GM23338 (cell line): ENCODE results near the gene CD33. TPM values are rescaled to one million over a fixed set of nuclear protein-coding genes. Genes with fewer than 3 reads are reported as not detected.

Experiments used
- ATAC-seq: fragments of 200-7000 bp; cut with Tn5 transposase; 3 replicates; pipeline ENCODE4 v1.9.1; 2020
- DNase-seq: peaks from one replicate; pipeline ENCODE4 v3.0.0-alpha.2; 2015; ENCODE audit warnings: low spot score
- H2AFZ ChIP-seq: fragments of 200-600 bp; sonication (generic); 2 replicates; pipeline ENCODE4 v1.8.0; 2016; ENCODE audit warnings: antibody characterized with exemption, mild to moderate bottlenecking, moderate library complexity
- H3F3A ChIP-seq: fragments of 200-600 bp; sonication (generic); replicated peaks from 2 replicates; pipeline ENCODE4 v1.8.0; 2017; ENCODE audit warnings: antibody characterized with exemption, mixed run types, low read depth
- H3K27ac ChIP-seq: fragments of 200-600 bp; sonication (generic); 2 replicates; pipeline ENCODE4 v1.6.1; 2016; ENCODE audit warnings: low read depth
- H3K27me3 ChIP-seq: fragments of 200-600 bp; sonication (generic); 2 replicates; pipeline ENCODE4 v1.8.0; 2016; ENCODE audit warnings: mild to moderate bottlenecking, mixed run types, moderate library complexity; ENCODE audit not compliant: insufficient read depth
- H3K36me3 ChIP-seq: fragments of 200-600 bp; sonication (generic); 2 replicates; pipeline ENCODE4 v1.8.0; 2016; ENCODE audit warnings: mild to moderate bottlenecking; ENCODE audit not compliant: insufficient read depth
- H3K4me1 ChIP-seq: fragments of 200-600 bp; sonication (generic); 2 replicates; pipeline ENCODE4 v1.8.0; 2016; ENCODE audit warnings: mild to moderate bottlenecking, moderate library complexity; ENCODE audit not compliant: insufficient read depth
- H3K4me2 ChIP-seq: fragments of 200-600 bp; sonication (generic); 2 replicates; pipeline ENCODE4 v1.7.1; 2017; ENCODE audit warnings: mixed run types
- H3K4me3 ChIP-seq: fragments of 200-600 bp; sonication (generic); 2 replicates; pipeline ENCODE4 v1.6.1; 2016; ENCODE audit warnings: mixed run types
- H3K79me2 ChIP-seq: fragments of 200-600 bp; sonication (generic); replicated peaks from 2 replicates; pipeline ENCODE4 v1.8.0; 2017; ENCODE audit warnings: mild to moderate bottlenecking; ENCODE audit not compliant: insufficient read depth
- H3K9me2 ChIP-seq: fragments of 200-600 bp; sonication (generic); 2 replicates; pipeline ENCODE4 v1.8.0; 2017; ENCODE audit not compliant: insufficient read depth
- H4K20me1 ChIP-seq: fragments of 200-600 bp; sonication (generic); replicated peaks from 2 replicates; pipeline ENCODE4 v1.8.0; 2017; ENCODE audit warnings: mild to moderate bottlenecking; ENCODE audit not compliant: insufficient read depth
- H3K27ac Mint-ChIP-seq: 2 replicates; pipeline ENCODE4 v1.8.0; 2020; ENCODE audit warnings: inconsistent platforms, mild to moderate bottlenecking, moderate library complexity, mixed read lengths
- H3K27me3 Mint-ChIP-seq: 3 replicates; pipeline ENCODE4 v1.8.0; 2022; ENCODE audit warnings: low read depth, mild to moderate bottlenecking, moderate library complexity, mixed read lengths, inconsistent platforms; ENCODE audit not compliant: insufficient read depth, poor library complexity
- H3K36me3 Mint-ChIP-seq: 3 replicates; pipeline ENCODE4 v1.8.0; 2021; ENCODE audit warnings: low read depth, mild to moderate bottlenecking, inconsistent platforms, moderate library complexity, mixed read lengths
- H3K4me1 Mint-ChIP-seq: 3 replicates; pipeline ENCODE4 v1.8.0; 2020; ENCODE audit warnings: mild to moderate bottlenecking, inconsistent platforms, mixed read lengths
- H3K4me3 Mint-ChIP-seq: 3 replicates; pipeline ENCODE4 v1.8.0; 2021; ENCODE audit warnings: moderate library complexity, mild to moderate bottlenecking, inconsistent platforms, mixed read lengths
- H3K9me3 Mint-ChIP-seq: 3 replicates; pipeline ENCODE4 v1.8.0; 2020; ENCODE audit warnings: moderate library complexity, mild to moderate bottlenecking, inconsistent platforms, mixed read lengths
- CTCF ChIP-seq, 2 experiments: fragments of 200-600 bp in 1 of 2; sonication (generic) in 1 of 2; conservative IDR thresholded peaks; 2 replicates each; pipeline versions ENCODE4 v1.5.1 to v1.6.1; 2016 to 2017; ENCODE audit warnings: antibody characterized with exemption in 2 of 2, low read depth in 2 of 2, mild to moderate bottlenecking in 2 of 2, moderate library complexity in 1 of 2
- ETS1 ChIP-seq: IDR thresholded peaks from 2 replicates; pipeline ENCODE4 v1.6.1; 2016; ENCODE audit warnings: antibody characterized with exemption
- EZH2 ChIP-seq: fragments of 200-600 bp; sonication (generic); IDR thresholded peaks from one replicate; pipeline ENCODE4 v1.8.0; 2017; ENCODE audit warnings: antibody characterized with exemption, mild to moderate bottlenecking, low read depth; ENCODE audit not compliant: unreplicated experiment
- EZH2phosphoT487 ChIP-seq: fragments of 200-600 bp; sonication (generic); IDR thresholded peaks from one replicate; pipeline ENCODE4 v1.8.1; 2018; ENCODE audit warnings: antibody characterized with exemption; ENCODE audit not compliant: unreplicated experiment
- JUNB ChIP-seq: IDR thresholded peaks from one replicate; pipeline ENCODE4 v1.6.1; 2016; ENCODE audit warnings: antibody characterized with exemption; ENCODE audit not compliant: unreplicated experiment
- NANOG ChIP-seq: IDR thresholded peaks from 2 replicates; pipeline ENCODE4 v1.6.1; 2016; ENCODE audit warnings: antibody characterized with exemption, borderline replicate concordance
- REST ChIP-seq: IDR thresholded peaks from one replicate; pipeline ENCODE4 v1.6.1; 2018; ENCODE audit warnings: antibody characterized with exemption; ENCODE audit not compliant: unreplicated experiment
- STAT1 ChIP-seq: IDR thresholded peaks from one replicate; pipeline ENCODE4 v1.6.1; 2016; ENCODE audit warnings: antibody characterized with exemption; ENCODE audit not compliant: unreplicated experiment
- ZNF114 ChIP-seq: fragments of 250-450 bp; sonication (Bioruptor Pico); IDR thresholded peaks from 2 replicates; pipeline ENCODE4 v1.5.0; 2020; ENCODE audit warnings: mild to moderate bottlenecking, moderate library complexity
- ZNF331 ChIP-seq: fragments of 250-450 bp; sonication (Bioruptor Pico); IDR thresholded peaks from 2 replicates; pipeline ENCODE4 v1.5.0; 2020; ENCODE audit warnings: low read depth, mild to moderate bottlenecking, moderate library complexity
- polyA plus RNA-seq: library from polyadenylated mRNA; unstranded; fragments of >200 nt; fragmentation: Nextera tagmentation; extraction: Ambion mirVana; gene quantifications from 2 replicates; pipeline ENCODE4 v1.2.1, GENCODE V29; 2016
- total RNA-seq: library from RNA; depleted of rRNA; stranded (reverse); fragments of >200 nt; shearing (Covaris generic); gene quantifications from 2 replicates; pipeline ENCODE4 v1.2.3, GENCODE V29; 2014

CD33 gene
- total and polyA plus RNA-seq, 2 experiments from 2014 or later: 0.45 TPM; not detected in 1

- H3K27ac Mint-ChIP-seq: no peak overlapping the region
- no peak for ATAC-seq
- Histone ChIP-seq H3K36me3 (no peaks in the 10 kb centered on the region), H2AFZ (no peak overlapping the region), H3K4me3 (no peak overlapping the region), H3K4me2 (no peak overlapping the region), H4K20me1 (no peaks in the 10 kb centered on the region), H3F3A (no peaks in the 10 kb centered on the region), H3K9me2 (no peaks in the 10 kb centered on the region), H3K27me3 (no peaks in the 10 kb centered on the region), H3K4me1 (no peaks in the 10 kb centered on the region), H3K79me2 (no peaks in the 10 kb centered on the region), H3K27ac (no peak overlapping the region)
- H3K4me3 Mint-ChIP-seq: no peak overlapping the region
- H3K36me3 Mint-ChIP-seq: peaks cover 4% of the 10 kb centered on the region; the same call in 1 of the 3 replicates
- peaks cover 5% of the 10 kb centered on the region for H3K27me3 Mint-ChIP-seq
- H3K4me1 Mint-ChIP-seq: no peaks in the 10 kb centered on the region
- peaks cover 81% of the 10 kb centered on the region for H3K9me3 Mint-ChIP-seq
- TF ChIP-seq ZNF331 (CRISPR knock-in tag): no peak
- no peak for TF ChIP-seq STAT1
- DNase-seq: no peak
Observed at GRCh38 chr19:51227326-51227725, 2.4 kb downstream of the CD33 start.

- H3K4me1 Mint-ChIP-seq: no peaks in the 10 kb centered on the region
- Histone ChIP-seq H3K79me2 (no peaks in the 10 kb centered on the region), H2AFZ (no peak overlapping the region), H3K36me3 (no peaks in the 10 kb centered on the region), H3K27me3 (no peaks in the 10 kb centered on the region), H3F3A (no peaks in the 10 kb centered on the region), H3K27ac (no peak overlapping the region), H3K4me1 (no peaks in the 10 kb centered on the region), H3K4me3 (no peak overlapping the region), H3K4me2 (no peak overlapping the region), H3K9me2 (no peaks in the 10 kb centered on the region), H4K20me1 (no peaks in the 10 kb centered on the region)
- DNase-seq (no peak), ATAC-seq (no peak)
- H3K9me3 Mint-ChIP-seq: peaks cover 80% of the 10 kb centered on the region
- peaks cover 4% of the 10 kb centered on the region; the same call in 1 of the 3 replicates for H3K36me3 Mint-ChIP-seq
- peaks cover 5% of the 10 kb centered on the region for H3K27me3 Mint-ChIP-seq
- no peak overlapping the region for H3K27ac Mint-ChIP-seq
- no peak overlapping the region for H3K4me3 Mint-ChIP-seq
- TF ChIP-seq ZNF331 (CRISPR knock-in tag) (no peak), CTCF (conservative IDR thresholded peaks at IDR 0.05; ENCODE audit: low read depth in 2 of 2) (no peak)
Observed at GRCh38 chr19:51227966-51228365, 3.1 kb downstream of the CD33 start.

GRCh38 chr19:51240866-51241265, 16.0 kb downstream of the CD33 start:
- H3K27me3 Mint-ChIP-seq: peaks cover 8% of the 10 kb centered on the region
- H3F3A ChIP-seq: no peaks in the 10 kb centered on the region
- no peaks in the 10 kb centered on the region for H4K20me1 ChIP-seq
- peaks cover 40% of the 10 kb centered on the region for H3K9me3 Mint-ChIP-seq
- H3K9me2 ChIP-seq: peaks cover 17% of the 10 kb centered on the region; the same call in 1 of the 2 replicates
- peaks cover 7% of the 10 kb centered on the region; the same call in 2 of the 3 replicates for H3K36me3 Mint-ChIP-seq
- H3K27me3 ChIP-seq: no peaks in the 10 kb centered on the region
- H3K4me1 ChIP-seq: no peaks in the 10 kb centered on the region
- no peak overlapping the region for H3K4me2 ChIP-seq
- no peaks in the 10 kb centered on the region for H3K36me3 ChIP-seq
- ATAC-seq (no peak), DNase-seq (no peak)
- no peaks in the 10 kb centered on the region for H3K79me2 ChIP-seq
- H2AFZ ChIP-seq: no peak overlapping the region
- H3K4me1 Mint-ChIP-seq: no peaks in the 10 kb centered on the region
- H3K27ac ChIP-seq: no peak overlapping the region
- no peak overlapping the region for H3K27ac Mint-ChIP-seq
- H3K4me3 ChIP-seq: no peak overlapping the region
- H3K4me3 Mint-ChIP-seq: no peak overlapping the region
- no peak for TF ChIP-seq ZNF331 (CRISPR knock-in tag)
- TF ChIP-seq JUNB: no peak
- TF ChIP-seq EZH2phosphoT487: no peak
- TF ChIP-seq ETS1: no peak
- TF ChIP-seq EZH2: no peak
- no peak for TF ChIP-seq CTCF (conservative IDR thresholded peaks at IDR 0.05; ENCODE audit: low read depth in 2 of 2)
- no peak for TF ChIP-seq REST
- no peak for TF ChIP-seq NANOG
- TF ChIP-seq ZNF114 (CRISPR knock-in tag): no peak
